Gastrocnemius medialis (tissue), 4 donors: ENCODE results near the gene MT1G.

Experiments
- POLR2A ChIP-seq, 2 donors: fragments of 450-650 bp; IDR thresholded peaks; one replicate each; pipeline ENCODE4 v1.6.1; 2017; ENCODE audit warnings: antibody characterized with exemption in 2 of 2, mild to moderate bottlenecking in 2 of 2, moderate library complexity in 2 of 2
- TF ChIP-seq, protein P1 (sequence below), 5 experiments: fragments of 450-650 bp in 3 of 5; fragments of 200-600 bp in 2 of 5; sonication (generic) in 2 of 5; IDR thresholded peaks in 4 of 5; conservative IDR thresholded peaks in 1 of 5; 1 replicate in 4 of 5; 2 replicates in 1 of 5; pipeline ENCODE4 v1.5.1; 2016 to 2019; ENCODE audit warnings: antibody characterized with exemption in 5 of 5, mild to moderate bottlenecking in 3 of 5, moderate library complexity in 3 of 5

DNA sequence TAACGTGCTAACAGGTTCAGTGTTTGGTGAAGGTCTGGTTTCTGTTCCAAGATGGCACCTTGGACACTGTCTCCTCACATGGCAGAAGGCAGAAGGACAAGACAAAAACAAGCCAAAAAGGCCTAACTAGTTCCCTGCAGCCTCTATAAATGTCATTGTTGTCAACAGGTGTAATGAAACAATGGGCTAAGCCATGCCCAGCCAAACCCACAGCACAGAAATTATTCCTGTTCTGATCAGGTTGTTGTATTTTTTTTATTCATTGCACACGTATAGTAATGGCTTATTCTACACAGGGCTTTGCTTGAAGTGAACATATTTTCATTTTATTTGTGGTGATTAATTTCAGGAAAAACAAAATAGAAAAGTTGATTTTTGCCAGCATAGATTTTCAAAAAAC is 45.9 kb upstream of the MT1G start:
- no peak for TF ChIP-seq POLR2A (IDR thresholded peaks at IDR 0.05)
- TF ChIP-seq, protein P1, sequence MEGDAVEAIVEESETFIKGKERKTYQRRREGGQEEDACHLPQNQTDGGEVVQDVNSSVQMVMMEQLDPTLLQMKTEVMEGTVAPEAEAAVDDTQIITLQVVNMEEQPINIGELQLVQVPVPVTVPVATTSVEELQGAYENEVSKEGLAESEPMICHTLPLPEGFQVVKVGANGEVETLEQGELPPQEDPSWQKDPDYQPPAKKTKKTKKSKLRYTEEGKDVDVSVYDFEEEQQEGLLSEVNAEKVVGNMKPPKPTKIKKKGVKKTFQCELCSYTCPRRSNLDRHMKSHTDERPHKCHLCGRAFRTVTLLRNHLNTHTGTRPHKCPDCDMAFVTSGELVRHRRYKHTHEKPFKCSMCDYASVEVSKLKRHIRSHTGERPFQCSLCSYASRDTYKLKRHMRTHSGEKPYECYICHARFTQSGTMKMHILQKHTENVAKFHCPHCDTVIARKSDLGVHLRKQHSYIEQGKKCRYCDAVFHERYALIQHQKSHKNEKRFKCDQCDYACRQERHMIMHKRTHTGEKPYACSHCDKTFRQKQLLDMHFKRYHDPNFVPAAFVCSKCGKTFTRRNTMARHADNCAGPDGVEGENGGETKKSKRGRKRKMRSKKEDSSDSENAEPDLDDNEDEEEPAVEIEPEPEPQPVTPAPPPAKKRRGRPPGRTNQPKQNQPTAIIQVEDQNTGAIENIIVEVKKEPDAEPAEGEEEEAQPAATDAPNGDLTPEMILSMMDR (IDR thresholded peaks at IDR 0.05 in 4 of 5, conservative IDR thresholded peaks at IDR 0.05 in 1 of 5) = no peak
